Activated T-helper 17 cell treated with anti-CD3 and anti-CD28 coated beads, Interleukin-2, amount 50 U/mL, for 72 hours (primary cell): ENCODE data around the gene UQCRQ. TPM values are rescaled to one million over a fixed set of nuclear protein-coding genes. Genes with fewer than 3 reads are reported as not detected.
"Not testable (repeated sequence)": the region's sequence is repeated elsewhere in the genome, so short reads cannot be mapped to it uniquely, and the experiment has no call there.

Source experiments
- ATAC-seq: fragments of 150-1000 bp; cut with Tn5 transposase; replicated peaks from 2 replicates; pipeline ENCODE4 v1.10.0; 2021; ENCODE audit warnings: mild to moderate bottlenecking, moderate library complexity
- H3K27ac Mint-ChIP-seq: one replicate; pipeline ENCODE4 v1.8.0; 2022; ENCODE audit warnings: mixed read lengths
- H3K27me3 Mint-ChIP-seq: one replicate; pipeline ENCODE4 v1.8.0; 2022; ENCODE audit warnings: mixed read lengths
- H3K36me3 Mint-ChIP-seq: one replicate; pipeline ENCODE4 v1.8.0; 2022; ENCODE audit warnings: low read depth, mild to moderate bottlenecking, mixed read lengths
- H3K4me1 Mint-ChIP-seq: one replicate; pipeline ENCODE4 v1.8.0; 2022; ENCODE audit warnings: mixed read lengths
- H3K4me3 Mint-ChIP-seq: one replicate; pipeline ENCODE4 v1.8.0; 2022; ENCODE audit warnings: mild to moderate bottlenecking, mixed read lengths
- H3K9me3 Mint-ChIP-seq: one replicate; pipeline ENCODE4 v1.8.0; 2022; ENCODE audit warnings: mixed read lengths
- total RNA-seq, 2 donors: library from RNA; stranded (reverse); gene quantifications; one replicate each; pipeline ENCODE4 v1.2.3, GENCODE V29; 2022

Gene UQCRQ
- total RNA-seq, 2 donors from 2014 or later, result 219 to 408 TPM

GRCh38 chr5:132841305-132841704 is 25.1 kb upstream of the UQCRQ start:
- peak; percentile 42 for ATAC-seq
- H3K9me3 Mint-ChIP-seq, result no peaks in the 10 kb centered on the region
- no peaks in the 10 kb centered on the region for H3K4me1 Mint-ChIP-seq
- H3K4me3 Mint-ChIP-seq, result no peak overlapping the region
- no peak overlapping the region for H3K27ac Mint-ChIP-seq
- H3K36me3 Mint-ChIP-seq, result no peaks in the 10 kb centered on the region
- H3K27me3 Mint-ChIP-seq, result no peaks in the 10 kb centered on the region

GRCh38 chr5:132848270-132848669 is 18.2 kb upstream of the UQCRQ start:
- Mint-ChIP-seq H3K27me3 (no peaks in the 10 kb centered on the region), H3K36me3 (no peaks in the 10 kb centered on the region), H3K9me3 (no peaks in the 10 kb centered on the region), H3K4me1 (no peaks in the 10 kb centered on the region), H3K4me3 (no peak overlapping the region), H3K27ac (no peak overlapping the region)
- ATAC-seq, result no peak

DNA sequence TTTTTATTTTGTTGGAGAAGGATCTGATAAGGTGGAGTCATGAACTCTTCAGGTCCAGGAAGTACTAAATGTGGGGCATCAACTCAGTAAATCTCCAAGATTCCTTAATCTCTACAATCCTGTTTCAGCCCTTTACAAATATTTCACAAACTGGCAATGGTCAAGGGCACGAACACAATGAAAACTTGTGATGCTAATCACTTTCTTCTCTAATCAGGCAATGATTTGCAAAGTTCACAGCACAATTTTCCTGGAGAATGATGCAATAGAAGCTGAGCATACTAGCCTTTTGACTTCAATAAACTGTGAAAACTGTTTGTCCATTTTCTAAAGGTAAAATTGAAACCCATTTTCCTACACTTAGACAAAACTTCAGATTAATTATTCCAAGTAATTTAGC is 17.1 kb upstream of the UQCRQ start:
- no peaks in the 10 kb centered on the region for H3K36me3 Mint-ChIP-seq
- H3K4me3 Mint-ChIP-seq, result no peak overlapping the region
- no peak overlapping the region for H3K27ac Mint-ChIP-seq
- ATAC-seq, result no peak
- no peaks in the 10 kb centered on the region for H3K4me1 Mint-ChIP-seq
- H3K27me3 Mint-ChIP-seq, result no peaks in the 10 kb centered on the region
- no peaks in the 10 kb centered on the region for H3K9me3 Mint-ChIP-seq

- no peaks in the 10 kb centered on the region for H3K4me1 Mint-ChIP-seq
- no peaks in the 10 kb centered on the region for H3K27me3 Mint-ChIP-seq
- H3K9me3 Mint-ChIP-seq, result no peaks in the 10 kb centered on the region
- no peaks in the 10 kb centered on the region for H3K36me3 Mint-ChIP-seq
- H3K4me3 Mint-ChIP-seq, result no peak overlapping the region
- ATAC-seq, result no peak
- H3K27ac Mint-ChIP-seq, result no peak overlapping the region
These were observed 16.4 kb upstream of the UQCRQ start for GRCh38 chr5:132850066-132850465.

- Mint-ChIP-seq H3K4me3 (no peak overlapping the region), H3K27ac (no peak overlapping the region), H3K36me3 (no peaks in the 10 kb centered on the region), H3K27me3 (peaks cover 4% of the 10 kb centered on the region), H3K4me1 (no peaks in the 10 kb centered on the region), H3K9me3 (no peaks in the 10 kb centered on the region)
- no peak for ATAC-seq
These were observed 13.1 kb upstream of the UQCRQ start for GRCh38 chr5:132853323-132853722.

- Mint-ChIP-seq H3K4me3 (no peak overlapping the region), H3K4me1 (no peaks in the 10 kb centered on the region), H3K36me3 (no peaks in the 10 kb centered on the region), H3K9me3 (no peaks in the 10 kb centered on the region), H3K27ac (no peak overlapping the region), H3K27me3 (peaks cover 4% of the 10 kb centered on the region)
- ATAC-seq, result no peak
These were observed 12.7 kb upstream of the UQCRQ start for GRCh38 chr5:132853790-132854189.

GRCh38 chr5:132854301-132854700 is 12.1 kb upstream of the UQCRQ start:
- H3K4me1 Mint-ChIP-seq, result no peaks in the 10 kb centered on the region
- H3K4me3 Mint-ChIP-seq, result no peak overlapping the region
- no peaks in the 10 kb centered on the region for H3K9me3 Mint-ChIP-seq
- H3K27me3 Mint-ChIP-seq, result peaks cover 4% of the 10 kb centered on the region
- H3K27ac Mint-ChIP-seq, result no peak overlapping the region
- H3K36me3 Mint-ChIP-seq, result no peaks in the 10 kb centered on the region
- ATAC-seq, result no peak

DNA sequence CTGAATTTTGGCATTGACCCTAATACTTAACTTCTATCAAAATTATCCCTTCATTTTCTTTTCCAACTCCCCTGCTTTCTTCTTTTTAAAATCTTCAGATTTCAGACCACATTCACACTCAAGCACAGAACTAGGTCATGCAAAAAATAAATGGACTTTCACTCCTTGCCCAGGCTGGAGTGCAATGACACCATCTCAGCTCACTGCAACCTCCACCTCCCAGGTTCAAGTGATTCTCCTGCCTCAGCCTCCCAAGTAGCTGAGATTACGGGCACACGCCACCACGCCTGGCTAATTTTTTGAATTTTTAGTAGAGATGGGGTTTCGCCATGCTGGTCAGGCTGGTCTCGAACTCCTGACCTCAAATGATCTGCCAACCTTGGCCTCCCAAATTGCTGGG is 11.4 kb upstream of the UQCRQ start:
- H3K27me3 Mint-ChIP-seq, H3K9me3 Mint-ChIP-seq, ATAC-seq, H3K4me1 Mint-ChIP-seq, H3K4me3 Mint-ChIP-seq, H3K27ac Mint-ChIP-seq, H3K36me3 Mint-ChIP-seq: not testable (repeated sequence)

- no peak for ATAC-seq
- Mint-ChIP-seq H3K4me3 (no peak overlapping the region), H3K27ac (no peak overlapping the region), H3K4me1 (no peaks in the 10 kb centered on the region), H3K36me3 (no peaks in the 10 kb centered on the region), H3K9me3 (no peaks in the 10 kb centered on the region), H3K27me3 (peaks cover 4% of the 10 kb centered on the region)
These were observed 10.4 kb upstream of the UQCRQ start for GRCh38 chr5:132856011-132856410.

- Mint-ChIP-seq H3K4me1 (no peaks in the 10 kb centered on the region), H3K36me3 (no peaks in the 10 kb centered on the region), H3K4me3 (no peak overlapping the region), H3K27me3 (peaks cover 4% of the 10 kb centered on the region), H3K27ac (no peak overlapping the region), H3K9me3 (no peaks in the 10 kb centered on the region)
- peak; percentile 63 for ATAC-seq
These were observed 6.5 kb upstream of the UQCRQ start for GRCh38 chr5:132859889-132860437.

DNA sequence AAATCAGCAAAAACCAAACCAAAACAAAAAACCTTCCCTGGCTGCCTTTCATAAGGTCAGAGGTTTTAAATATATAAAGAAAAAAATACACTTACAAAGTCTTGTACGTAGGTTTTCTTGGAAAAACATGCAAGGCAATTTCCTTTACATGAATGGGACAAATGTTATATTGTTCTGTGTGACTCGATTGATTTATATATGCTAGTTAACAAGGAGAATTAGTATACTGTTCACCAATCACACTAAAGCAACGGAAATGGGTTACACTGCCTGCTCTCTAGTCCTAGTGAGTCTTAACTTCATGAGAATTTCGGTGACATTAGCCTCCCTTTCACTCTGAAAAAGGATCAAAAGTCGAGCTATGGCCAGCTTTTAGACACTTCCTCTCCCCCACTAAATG is 5.7 kb upstream of the UQCRQ start:
- Mint-ChIP-seq H3K27ac (no peak overlapping the region), H3K4me3 (no peak overlapping the region), H3K36me3 (no peaks in the 10 kb centered on the region), H3K9me3 (no peaks in the 10 kb centered on the region), H3K4me1 (no peaks in the 10 kb centered on the region), H3K27me3 (peaks cover 4% of the 10 kb centered on the region)
- no peak for ATAC-seq

DNA sequence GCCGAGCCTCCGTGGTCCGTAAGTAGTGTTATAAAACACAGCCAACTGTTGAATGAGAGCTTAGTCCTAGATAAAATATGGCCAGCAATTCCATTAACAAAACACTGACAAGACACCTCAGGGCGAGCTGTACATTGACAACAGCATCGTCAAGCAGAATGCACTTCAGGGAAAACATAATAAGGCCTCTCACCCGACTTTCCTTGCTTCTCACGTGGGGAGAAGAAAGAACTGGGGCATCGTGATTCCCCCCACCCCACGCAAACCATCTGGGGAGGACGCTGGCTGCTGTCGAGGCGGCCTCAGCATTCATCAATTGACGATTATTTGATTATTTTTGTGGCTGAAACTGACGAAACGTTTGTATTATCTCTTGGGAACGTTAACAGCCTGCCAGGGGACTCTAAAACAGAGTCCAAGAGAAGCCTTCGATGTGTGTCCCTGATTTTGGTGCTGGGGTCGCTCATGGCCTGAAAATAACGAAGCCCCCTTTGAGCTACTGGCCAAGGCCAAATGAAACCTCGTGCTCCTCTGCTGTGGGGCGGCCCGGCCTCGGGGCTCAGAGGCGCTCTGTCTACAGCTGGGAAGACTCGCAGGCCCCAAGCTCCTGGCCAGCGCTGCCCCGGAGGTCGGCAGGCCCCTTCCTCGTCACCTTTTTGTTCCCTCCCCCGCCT is 637 bp upstream of the UQCRQ start:
- Mint-ChIP-seq H3K36me3 (peaks cover 43% of the 10 kb centered on the region), H3K4me3 (peak overlapping the region; percentile 100), H3K27me3 (no peaks in the 10 kb centered on the region), H3K27ac (peak overlapping the region; percentile 100), H3K4me1 (peaks cover 11% of the 10 kb centered on the region), H3K9me3 (no peaks in the 10 kb centered on the region)
- peak; percentile 40 for ATAC-seq

- Mint-ChIP-seq H3K27me3 (no peaks in the 10 kb centered on the region), H3K9me3 (no peaks in the 10 kb centered on the region), H3K36me3 (peaks cover 56% of the 10 kb centered on the region), H3K4me3 (peak overlapping the region; percentile 100), H3K4me1 (peaks cover 11% of the 10 kb centered on the region), H3K27ac (peak overlapping the region; percentile 100)
- ATAC-seq, result no peak
These were observed 607 bp downstream of the UQCRQ start for GRCh38 chr5:132867046-132867451.

GRCh38 chr5:132868754-132869153 is 2.3 kb downstream of the UQCRQ start:
- H3K9me3 Mint-ChIP-seq, result no peaks in the 10 kb centered on the region
- ATAC-seq, result no peak
- peak overlapping the region; percentile 100 for H3K4me3 Mint-ChIP-seq
- peaks cover 70% of the 10 kb centered on the region for H3K36me3 Mint-ChIP-seq
- H3K27me3 Mint-ChIP-seq, result no peaks in the 10 kb centered on the region
- peak overlapping the region; percentile 76 for H3K27ac Mint-ChIP-seq
- peaks cover 17% of the 10 kb centered on the region for H3K4me1 Mint-ChIP-seq

DNA sequence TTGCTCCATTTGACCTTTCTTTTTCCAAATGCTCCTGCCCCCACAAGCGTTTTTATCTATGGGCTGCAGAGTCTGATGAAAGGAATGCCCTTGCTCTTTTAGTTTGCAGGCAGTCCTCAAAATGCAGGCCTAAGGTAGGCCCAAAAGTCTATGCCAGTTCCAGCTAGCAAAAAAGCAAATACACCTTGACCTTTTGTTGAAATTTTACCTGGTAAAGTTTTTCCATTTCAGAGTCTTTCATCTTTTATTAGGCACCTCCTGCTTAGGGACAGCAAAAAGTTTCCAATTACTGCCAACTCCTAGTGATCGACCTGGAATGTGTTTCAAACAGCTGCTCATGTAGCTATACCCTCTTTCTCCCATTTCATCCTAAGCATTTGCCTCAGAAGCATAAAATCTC is 4.4 kb downstream of the UQCRQ start:
- Mint-ChIP-seq H3K4me3 (no peak overlapping the region), H3K36me3 (peaks cover 88% of the 10 kb centered on the region), H3K27ac (peak overlapping the region; percentile 65), H3K9me3 (no peaks in the 10 kb centered on the region), H3K27me3 (no peaks in the 10 kb centered on the region), H3K4me1 (peaks cover 17% of the 10 kb centered on the region)
- ATAC-seq, result no peak
